Measurements from ENCODE around the gene PSEN1.

Gene PSEN1

DNA sequence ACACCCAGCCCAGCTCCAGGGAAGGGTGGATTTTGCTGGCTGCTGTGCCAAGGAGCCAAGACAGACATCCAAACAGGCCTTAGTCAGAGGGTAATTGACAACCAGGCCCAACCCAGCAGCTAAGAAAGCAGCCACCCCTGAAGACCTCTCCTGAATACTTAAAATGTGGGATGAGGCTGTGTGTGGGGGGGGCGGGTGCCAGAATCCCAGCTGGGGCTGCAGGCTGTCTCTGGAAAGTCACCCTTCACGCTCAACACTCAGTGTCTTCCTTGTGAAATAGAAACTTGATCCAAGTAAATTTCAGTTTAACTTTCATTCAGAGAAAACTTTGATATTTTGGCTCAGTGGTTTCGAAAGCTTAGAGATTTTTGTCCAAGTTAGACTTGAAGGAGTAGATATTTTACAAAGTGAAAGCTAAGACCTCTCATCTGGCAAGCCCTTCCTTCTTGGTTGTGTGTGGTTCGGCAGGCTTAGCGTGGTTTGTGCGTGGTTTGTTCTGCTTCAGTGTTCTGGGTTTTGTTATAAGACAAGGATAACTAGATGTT lies 106.1 kb downstream of the PSEN1 start:
- DNase-seq = no peak

DNA sequence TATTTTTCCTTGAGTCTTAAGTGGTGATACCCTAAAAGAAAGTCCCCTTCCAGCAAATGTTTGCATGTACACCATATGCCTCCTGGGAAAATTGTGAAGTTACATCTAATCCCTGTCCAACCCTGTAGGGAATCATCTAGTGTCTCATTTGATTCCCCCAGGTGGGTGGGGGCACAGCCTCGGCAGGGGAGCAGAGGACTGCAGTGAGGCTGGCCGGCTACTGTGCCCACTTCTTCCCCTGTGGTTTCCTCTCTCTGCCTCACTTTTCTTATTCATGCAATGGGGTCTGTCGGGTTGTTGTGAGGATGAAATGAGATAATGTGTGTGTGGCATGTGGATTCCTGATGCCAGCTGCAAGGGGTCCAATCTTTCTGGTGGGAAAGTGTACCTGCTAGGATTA lies 107.0 kb downstream of the PSEN1 start:
- no peak for DNase-seq

DNA sequence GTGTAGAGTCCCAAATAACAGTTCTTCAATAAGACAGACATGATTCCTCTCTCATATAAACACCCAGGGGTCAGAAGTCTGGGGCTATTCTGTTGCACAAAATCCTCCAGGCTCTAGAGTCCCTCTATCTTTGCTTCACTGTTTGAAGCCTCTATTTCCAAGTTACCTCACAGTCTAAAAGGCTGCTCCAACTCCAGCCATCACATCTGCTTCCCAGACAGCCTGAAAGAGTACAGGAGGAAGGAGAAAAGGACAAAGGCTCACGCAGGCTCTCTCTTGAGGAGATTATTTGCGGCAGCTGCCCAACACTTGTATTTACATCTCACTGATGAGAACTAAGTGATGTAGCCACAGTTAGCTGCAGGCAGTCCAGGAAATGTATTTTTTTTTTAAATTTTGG lies 107.4 kb downstream of the PSEN1 start:
- no peak for DNase-seq

DNA sequence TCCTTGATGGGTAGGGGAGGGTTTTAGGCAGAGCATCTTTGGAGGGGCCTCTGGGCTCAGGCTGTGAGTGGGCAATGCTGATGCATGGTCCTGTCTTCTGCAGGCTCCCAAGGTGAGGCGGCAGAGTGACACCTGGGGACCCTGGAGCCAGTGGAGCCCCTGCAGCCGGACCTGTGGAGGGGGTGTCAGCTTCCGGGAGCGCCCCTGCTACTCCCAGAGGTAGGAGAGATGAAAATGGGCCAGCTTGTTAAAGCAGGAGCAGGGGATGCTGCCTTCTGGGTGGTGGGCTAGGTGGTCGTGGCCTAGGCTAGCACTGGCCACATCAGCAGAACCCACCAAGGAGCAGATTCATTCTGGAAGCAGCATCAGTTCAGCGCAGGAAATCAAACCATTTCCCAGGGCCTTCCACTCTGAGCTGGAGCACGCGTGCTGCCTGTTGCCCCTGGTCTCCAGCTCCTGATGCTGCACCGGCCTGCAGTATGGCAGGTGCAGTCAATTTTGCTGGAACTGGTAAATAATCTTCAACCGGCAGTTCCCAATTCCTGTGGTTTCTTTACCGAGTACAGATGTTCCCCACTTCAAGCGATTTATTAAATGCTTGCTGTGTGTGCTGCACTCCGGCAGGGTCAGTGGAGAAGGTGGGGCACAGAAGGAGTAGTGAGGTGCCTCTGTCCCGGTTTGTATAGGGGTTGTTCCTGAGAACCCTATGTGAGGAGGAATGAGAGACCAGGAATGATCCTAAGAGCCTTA lies 108.4 kb downstream of the PSEN1 start:
- no peak for DNase-seq

DNA sequence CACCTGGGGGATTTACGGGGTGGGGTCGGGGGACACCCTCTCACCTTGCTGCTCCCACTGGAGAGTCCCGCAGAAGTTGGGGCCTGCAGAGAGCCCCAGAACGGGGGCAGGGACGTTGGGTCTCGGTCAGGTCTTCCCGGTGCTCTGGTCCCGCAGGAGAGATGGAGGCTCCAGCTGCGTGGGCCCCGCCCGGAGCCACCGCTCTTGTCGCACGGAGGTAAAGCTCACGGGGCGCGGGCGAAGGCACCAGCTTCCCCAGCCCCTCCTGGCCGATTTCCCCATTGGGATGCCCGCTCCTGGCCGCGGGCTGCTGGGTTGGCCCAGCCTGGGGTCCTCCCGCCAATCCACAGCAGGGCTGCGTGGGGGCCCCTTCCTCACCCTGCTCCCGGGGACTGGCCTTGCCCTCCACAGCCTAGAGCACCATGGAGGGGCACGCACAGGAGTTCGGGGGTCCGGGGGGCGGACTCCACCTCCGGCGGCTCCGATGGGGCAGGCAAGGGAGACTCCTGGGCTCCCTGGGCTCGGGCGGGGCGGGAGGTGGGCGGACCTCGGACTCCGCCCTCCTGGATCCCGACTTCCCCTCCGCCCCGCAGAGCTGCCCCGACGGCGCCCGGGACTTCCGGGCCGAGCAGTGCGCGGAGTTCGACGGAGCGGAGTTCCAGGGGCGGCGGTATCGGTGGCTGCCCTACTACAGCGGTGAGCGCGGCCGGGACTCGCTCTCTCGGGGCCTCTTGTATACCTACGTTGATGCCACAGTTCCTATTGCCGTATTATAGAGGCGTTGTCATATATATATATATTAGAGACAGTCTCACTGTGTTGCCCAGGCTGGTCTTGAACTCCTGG lies 109.4 kb downstream of the PSEN1 start:
- no peak for DNase-seq

DNA sequence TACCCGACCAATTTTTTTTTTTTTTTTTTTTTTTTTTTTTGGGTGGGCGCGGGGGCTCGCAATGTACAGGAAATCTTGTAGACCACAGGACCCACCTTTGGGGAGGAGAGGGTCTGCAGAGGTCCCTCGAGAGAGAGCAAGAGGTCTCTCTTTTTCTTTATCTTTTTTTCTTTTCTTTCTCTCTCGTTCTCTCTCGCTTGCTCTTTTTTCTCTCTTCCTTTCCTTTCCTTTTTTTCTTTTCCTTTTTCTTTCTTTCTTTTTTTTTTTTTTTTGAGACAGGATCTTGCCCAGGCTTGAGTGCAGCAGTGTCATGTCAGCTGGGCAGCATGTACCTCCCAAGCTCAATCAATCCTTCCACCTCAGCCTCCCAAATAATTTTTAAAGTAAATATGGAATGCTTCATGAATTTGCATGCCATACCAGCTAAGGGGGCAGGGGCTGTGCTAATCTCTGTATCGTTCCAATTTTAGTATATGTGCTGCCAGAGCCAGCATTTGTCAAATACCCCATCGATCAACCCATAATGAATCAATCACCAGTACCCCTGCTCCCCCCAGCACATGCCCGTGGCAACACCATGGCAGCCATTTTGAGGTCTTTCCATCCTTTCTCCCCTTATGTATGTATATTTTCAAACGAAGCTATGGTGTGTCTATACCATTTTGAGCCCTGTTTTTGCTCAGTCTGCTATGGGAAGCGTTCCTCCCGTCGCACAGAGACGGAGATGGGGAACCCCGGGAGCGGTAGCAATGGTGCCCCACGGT lies 110.3 kb downstream of the PSEN1 start:
- DNase-seq = no peak

DNA sequence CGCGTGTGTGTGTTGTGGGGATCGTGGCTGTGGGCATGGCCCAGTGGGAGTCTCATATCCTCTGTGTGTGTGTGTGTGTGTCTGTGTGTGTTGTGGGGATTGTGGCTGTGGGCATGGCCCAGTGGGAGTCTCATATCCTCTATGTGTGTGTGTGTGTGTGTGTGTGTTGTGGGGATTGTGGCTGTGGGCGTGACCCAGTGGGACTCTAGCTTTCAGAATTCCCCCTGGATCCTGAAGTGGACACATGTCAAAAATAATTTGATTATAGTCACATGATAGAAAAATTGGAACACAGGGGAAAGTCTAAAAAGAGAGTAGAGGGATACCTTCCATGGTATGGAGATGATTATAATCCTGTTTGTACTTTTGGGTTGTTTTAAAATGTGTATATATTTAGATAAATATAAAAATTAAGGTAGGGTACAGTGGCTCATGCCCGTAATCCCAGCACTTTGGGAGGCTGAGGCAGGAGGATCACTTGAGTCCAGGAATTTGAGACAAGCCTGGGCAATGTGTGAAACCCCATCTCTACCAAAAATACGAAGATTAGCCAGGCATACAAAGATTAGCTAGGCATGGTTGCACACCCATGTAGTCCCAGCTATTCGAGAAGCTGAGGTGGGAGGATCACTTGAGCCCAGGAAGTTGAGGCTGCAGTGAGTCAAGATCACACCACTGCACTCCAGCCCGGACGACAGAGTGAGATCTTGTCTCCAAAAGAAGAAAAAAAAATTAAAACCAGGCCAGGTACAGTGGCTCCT lies 112.0 kb downstream of the PSEN1 start:
- no peak for DNase-seq

DNA sequence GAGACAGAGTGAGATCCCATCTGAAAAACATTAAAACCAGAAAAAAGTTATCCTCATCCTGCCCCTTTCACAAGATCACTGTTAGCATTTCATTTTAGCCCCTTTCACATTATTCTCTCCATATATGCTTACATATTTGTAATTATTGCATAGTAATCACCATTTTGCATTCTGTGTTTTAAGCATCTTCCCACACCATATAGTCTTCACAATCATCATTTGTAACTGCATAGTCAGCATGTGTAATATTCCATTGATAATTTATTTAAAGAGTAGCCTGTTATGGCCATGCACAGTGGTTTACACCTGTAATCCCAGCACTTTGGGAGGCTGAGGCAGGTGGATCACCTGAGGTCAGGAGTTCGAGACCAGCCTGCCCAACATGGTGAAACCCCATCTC lies 112.8 kb downstream of the PSEN1 start:
- no peak for DNase-seq

DNA sequence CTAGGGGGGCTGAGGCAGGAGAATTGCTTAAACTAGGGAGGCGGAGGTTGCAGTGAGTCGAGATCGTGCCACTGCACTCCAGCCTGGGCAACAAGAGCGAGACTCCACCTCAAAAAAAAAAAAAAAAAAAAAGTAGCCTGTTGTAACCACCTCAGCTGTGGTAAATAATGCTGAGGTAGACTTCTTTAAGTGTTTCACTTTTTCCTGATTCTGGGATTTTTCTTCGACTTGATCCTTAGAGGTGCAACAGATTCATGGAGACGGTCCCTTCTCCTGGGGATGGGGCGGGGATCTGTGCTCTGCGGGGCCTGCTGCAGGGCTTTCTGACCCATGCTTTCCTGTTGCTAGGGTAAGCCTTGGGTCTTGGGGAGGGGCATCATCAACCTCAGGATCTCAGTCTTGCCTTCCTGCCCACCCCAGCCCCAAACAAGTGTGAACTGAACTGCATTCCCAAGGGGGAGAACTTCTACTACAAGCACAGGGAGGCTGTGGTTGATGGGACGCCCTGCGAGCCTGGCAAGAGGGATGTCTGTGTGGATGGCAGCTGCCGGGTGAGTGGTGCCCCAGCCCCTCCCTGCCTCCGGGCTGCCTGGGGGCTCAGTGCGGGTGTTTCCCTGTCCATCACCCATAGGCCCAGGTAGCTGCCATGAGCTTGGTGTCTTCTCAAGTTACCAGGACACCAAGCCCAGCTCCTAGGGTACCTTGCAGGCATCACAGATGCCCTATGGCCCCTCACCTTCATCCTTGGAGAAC lies 113.4 kb downstream of the PSEN1 start:
- DNase-seq = no peak

DNA sequence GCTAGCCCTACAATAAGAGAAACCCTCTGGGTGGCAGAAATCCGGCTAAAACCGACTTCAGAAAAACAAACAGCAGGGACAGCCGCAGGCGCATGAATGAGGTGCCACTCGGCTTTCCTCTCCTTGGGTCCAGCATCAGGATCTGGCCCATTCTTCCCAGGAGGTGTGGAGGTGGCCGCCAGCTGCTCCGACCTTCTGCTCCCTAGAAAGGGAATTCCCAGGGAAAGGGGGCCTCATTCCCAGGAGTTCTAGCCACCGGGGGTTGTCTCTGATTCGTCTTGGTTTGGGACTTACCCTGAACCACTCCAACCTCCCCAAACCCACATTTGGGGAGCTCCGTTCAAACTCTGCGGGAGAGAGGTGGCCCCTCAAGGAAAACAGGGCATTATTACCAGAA lies 114.0 kb downstream of the PSEN1 start:
- DNase-seq = no peak

DNA sequence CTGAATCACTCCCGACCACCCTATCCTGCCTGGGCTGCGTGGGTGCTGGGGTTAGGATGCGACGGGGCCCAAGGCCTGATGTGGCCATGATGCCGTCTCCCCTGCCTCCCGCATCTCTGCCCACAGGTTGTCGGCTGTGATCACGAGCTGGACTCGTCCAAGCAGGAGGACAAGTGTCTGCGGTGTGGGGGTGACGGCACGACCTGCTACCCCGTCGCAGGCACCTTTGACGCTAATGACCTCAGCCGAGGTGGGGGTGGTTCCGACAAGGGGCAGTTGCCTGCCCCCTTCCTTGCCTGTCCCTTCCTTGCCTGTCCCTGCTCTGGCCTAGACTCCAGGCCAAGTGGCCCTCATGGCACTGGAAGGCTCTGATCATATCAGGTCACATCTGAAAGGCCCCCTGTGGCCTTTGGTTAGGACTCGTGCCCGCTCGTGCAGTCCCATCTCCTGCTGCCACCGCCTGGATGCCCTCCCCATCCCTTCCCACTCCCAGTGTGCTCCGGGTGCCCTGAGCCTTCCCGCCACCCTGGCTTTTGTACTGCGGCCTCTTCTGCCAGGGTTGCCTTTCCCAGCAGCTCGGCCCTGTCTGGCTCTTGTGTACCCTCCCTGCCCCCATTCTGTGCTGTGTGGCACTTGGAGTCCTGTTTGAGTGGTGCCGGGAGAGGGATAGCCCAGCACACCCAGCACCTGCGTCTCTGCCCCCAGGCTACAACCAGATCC lies 114.6 kb downstream of the PSEN1 start:
- DNase-seq = no peak

DNA sequence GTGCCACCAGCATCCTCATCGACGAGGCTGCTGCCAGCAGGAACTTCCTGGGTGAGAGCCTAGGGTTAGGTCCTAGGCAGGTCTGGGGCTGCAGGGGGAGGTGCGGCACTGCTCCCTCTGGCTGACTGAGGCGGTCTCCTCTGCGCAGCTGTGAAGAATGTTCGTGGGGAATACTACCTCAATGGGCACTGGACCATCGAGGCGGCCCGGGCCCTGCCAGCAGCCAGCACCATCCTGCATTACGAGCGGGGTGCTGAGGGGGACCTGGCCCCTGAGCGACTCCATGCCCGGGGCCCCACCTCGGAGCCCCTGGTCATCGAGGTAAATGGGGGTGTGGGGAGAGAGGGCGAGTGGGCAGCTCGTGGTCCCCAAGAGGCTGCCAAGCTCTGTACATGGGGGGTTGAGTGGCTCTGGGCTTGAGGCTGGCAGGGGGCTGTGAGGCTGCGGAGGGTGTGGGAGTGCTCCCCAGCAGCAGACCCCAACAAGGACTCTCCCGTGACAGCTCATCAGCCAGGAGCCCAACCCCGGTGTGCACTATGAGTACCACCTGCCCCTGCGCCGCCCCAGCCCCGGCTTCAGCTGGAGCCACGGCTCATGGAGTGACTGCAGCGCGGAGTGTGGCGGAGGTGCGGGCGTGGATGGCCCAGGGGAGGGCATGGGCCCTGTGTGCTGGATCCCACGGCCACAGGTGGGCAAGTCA lies 115.4 kb downstream of the PSEN1 start:
- no peak for DNase-seq

DNA sequence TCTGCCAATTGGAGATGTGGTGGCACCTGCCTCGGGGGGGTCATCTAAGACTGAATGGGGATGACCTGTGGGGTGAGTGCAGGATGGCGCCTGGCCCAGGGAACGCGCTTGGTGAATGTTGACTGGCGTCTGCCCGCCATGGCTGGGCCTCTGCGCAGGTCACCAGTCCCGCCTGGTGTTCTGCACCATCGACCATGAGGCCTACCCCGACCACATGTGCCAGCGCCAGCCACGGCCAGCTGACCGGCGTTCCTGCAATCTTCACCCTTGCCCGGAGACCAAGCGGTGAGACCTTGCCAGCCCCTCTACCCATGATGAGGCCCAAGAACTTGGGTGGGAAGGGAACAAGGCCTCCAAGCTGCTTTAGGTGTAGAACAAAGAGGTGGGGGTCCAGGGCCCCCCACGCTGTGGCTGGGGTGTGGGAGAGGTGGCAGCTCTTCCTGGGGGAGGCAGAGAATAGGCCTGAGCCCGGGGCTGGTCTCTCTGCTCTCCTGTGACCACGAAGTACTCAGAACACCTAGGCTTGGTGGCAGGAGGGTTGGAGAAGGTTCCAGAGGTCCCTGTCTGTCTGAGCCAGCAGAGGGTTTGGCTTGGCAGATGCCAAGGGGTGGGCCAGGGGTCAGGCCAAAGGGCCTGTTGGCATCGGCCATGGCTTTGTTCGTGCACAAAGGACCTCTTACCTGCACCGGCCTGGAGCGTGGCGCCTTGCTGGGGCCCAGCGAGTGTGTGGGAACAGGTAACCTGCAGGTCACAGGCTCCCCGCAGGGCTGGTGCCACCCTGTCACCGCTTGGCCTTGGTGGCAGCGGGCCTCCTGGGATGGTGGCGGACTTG lies 116.4 kb downstream of the PSEN1 start:
- DNase-seq = no peak

DNA sequence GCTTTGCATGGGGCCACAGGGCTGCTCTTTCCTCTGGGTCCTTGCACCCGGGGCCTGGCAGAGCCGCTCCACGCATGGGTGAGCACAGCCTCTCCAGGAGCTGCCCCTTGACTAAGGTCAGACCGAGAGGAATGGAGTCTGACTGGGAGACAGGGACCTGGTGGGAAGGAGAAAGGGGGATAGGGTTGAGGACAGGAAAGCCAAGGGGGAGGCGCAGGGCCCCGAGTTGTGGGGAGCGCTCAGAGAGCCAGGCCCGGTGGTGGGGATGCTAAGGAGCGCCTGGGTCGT lies 117.0 kb downstream of the PSEN1 start:
- no peak for DNase-seq

DNA sequence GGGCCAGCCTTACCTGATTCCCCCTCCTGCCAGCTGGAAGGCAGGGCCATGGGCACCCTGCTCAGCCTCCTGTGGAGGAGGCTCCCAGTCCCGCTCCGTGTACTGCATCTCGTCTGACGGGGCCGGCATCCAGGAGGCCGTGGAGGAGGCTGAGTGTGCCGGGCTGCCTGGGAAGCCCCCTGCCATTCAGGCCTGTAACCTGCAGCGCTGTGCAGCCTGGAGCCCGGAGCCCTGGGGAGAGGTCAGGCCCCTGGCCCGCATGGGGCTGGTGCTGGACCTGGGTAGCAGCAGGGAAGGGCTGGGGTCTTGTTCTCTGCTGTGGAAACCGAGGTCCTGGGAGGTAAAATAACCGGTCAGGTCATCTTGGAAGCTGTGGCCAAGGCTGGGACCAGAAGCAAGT lies 117.4 kb downstream of the PSEN1 start:
- DNase-seq = no peak

DNA sequence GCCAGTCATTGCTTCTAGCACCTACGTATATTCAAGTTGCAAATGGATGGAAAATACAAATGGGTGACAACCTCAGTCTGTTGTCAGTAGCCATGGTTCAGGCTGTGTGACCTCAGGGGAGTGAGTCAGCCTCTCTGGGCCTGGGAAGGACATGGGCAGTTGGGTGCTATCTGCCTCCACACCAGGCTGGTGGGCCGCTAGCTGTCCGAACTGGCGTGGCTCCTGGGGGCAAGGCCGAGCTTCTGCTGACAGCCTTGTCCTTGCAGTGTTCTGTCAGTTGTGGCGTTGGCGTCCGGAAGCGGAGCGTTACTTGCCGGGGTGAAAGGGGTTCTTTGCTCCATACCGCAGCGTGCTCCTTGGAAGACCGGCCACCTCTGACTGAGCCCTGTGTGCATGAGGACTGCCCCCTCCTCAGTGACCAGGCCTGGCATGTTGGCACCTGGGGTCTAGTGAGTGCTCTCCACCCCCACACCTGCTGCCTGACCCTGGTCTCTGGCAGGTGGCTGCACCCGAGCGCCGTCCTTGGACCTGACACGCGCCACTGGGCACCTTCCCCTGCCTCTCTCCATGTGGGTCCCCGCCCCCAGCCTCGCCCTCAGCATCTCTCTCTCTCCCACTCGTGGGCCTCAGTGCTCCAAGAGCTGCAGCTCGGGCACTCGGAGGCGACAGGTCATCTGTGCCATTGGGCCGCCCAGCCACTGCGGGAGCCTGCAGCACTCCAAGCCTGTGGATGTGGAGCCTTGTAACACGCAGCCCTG lies 118.1 kb downstream of the PSEN1 start:
- DNase-seq = no peak

DNA sequence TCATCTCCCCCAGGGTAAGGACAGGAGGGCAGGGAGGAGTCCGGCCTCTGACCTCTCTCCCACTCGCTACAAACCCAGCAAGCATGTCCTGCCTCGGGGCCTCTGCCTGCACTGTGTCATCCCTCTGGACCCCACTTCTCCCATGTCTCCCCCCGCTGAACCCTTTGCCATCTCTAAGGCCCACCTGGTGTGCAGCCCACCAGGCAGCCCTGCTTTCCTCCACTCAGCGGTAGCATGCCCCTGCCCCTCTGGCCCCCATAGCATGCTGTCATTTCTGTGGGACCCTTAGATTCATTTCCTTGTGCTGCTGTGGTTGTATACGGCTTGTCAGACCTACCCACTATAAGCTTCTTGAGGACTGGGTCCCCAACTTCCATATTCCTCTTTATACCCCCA lies 118.7 kb downstream of the PSEN1 start:
- no peak for DNase-seq

DNA sequence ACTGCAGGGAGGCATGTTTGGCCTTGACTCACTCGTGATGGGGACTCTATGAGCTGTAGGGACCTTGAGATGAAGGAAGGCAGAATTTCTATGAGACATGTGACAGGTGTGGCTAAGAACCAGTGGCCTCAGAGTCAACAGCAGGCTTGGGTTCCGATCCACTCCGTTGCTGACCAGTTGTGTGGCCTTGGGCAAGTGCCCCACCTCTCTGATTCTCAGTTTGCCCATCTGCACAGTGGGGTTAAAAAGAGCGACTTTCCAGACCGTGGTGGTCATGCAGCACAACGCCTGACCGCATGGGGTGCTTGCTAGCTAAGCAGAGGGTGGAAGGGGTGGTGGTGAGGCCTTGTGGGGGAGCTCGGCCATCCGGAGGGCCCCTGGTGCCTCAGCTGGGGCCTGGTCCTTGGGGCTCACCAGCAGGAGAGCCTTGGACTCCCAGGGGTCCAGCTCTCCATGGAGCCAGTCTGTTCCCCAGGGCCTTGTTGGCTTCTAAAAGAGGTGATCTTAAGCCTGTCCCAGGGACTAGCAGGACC lies 119.5 kb downstream of the PSEN1 start:
- no peak for DNase-seq

DNA sequence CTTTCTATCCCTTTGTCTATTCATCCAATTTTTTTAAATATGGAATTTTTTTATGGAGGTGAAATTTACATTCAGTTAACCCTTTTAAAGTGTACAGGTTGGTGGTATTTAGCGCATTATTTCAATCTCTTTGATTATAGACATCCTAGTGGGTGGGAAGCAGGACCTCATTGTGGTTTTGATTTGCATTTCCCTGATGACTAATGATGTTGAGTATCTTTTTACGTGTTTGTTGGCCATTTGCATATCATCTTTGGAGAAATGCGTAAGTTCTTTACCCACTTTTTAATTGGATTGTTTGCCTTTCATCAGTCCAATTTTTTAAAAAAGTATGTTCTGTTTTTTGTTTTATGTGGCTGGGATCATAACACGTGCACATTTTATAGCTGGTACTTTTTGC lies 121.8 kb downstream of the PSEN1 start:
- DNase-seq = no peak

Data from NCI-H1417 treated with DMSO at 0.1 percent for 48 hours (cell line).